MM.1S (cell line): ENCODE results near the gene SAA1.
A peak's percentile ranks its signal among the peaks of the same experiment; 100 is the strongest.

Experiments
- DNase-seq: peaks from one replicate; pipeline ENCODE4 v3.0.0-alpha.2; 2015
- H2AFZ ChIP-seq: fragments of 300-600 bp; sonication (generic); 2 replicates; pipeline ENCODE4 v1.6.0; 2016; ENCODE audit warnings: antibody characterized with exemption, low read length
- H3F3A ChIP-seq: fragments of 300-600 bp; sonication (generic); 2 replicates; pipeline ENCODE4 v1.6.1; 2016; ENCODE audit warnings: mild to moderate bottlenecking, antibody characterized with exemption, low read length, moderate library complexity, mixed read lengths; ENCODE audit not compliant: insufficient read depth
- H3K27ac ChIP-seq: fragments of 300-600 bp; sonication (generic); 2 replicates; pipeline ENCODE4 v1.5.1; 2016; ENCODE audit warnings: mild to moderate bottlenecking, low read length
- H3K27me3 ChIP-seq: fragments of 300-600 bp; sonication (generic); replicated peaks from 2 replicates; pipeline ENCODE4 v1.6.0; 2016; ENCODE audit warnings: low read length; ENCODE audit not compliant: insufficient read depth
- H3K36me3 ChIP-seq: fragments of 300-600 bp; sonication (generic); replicated peaks from 2 replicates; pipeline ENCODE4 v1.6.1; 2016; ENCODE audit warnings: mild to moderate bottlenecking, low read length, mixed read lengths; ENCODE audit not compliant: insufficient read depth
- H3K4me1 ChIP-seq: fragments of 300-600 bp; sonication (generic); 2 replicates; pipeline ENCODE4 v1.6.1; 2016; ENCODE audit warnings: low read length, mixed read lengths
- H3K4me2 ChIP-seq: fragments of 300-600 bp; sonication (generic); 2 replicates; pipeline ENCODE4 v1.6.0; 2016; ENCODE audit warnings: low read depth, low read length
- H3K4me3 ChIP-seq: fragments of 300-600 bp; sonication (generic); 2 replicates; pipeline ENCODE4 v1.5.1; 2016; ENCODE audit warnings: low read length, mixed read lengths
- H3K79me2 ChIP-seq: fragments of 300-600 bp; sonication (generic); 2 replicates; pipeline ENCODE4 v1.6.1; 2016; ENCODE audit warnings: mixed run types, low read length, mixed read lengths
- H3K9ac ChIP-seq: fragments of 300-600 bp; sonication (generic); 2 replicates; pipeline ENCODE4 v1.6.1; 2016; ENCODE audit warnings: low read length, mixed read lengths
- H3K9me2 ChIP-seq: fragments of 300-600 bp; sonication (generic); replicated peaks from 2 replicates; pipeline ENCODE4 v1.6.1; 2016; ENCODE audit warnings: mild to moderate bottlenecking, low read length, mixed read lengths; ENCODE audit not compliant: insufficient read depth
- H3K9me3 ChIP-seq: fragments of 300-600 bp; sonication (generic); replicated peaks from 2 replicates; pipeline ENCODE4 v1.6.1; 2016; ENCODE audit warnings: mild to moderate bottlenecking, low read length, mixed read lengths; ENCODE audit not compliant: insufficient read depth
- H4K20me1 ChIP-seq: fragments of 300-600 bp; sonication (generic); 2 replicates; pipeline ENCODE4 v1.6.1; 2016; ENCODE audit warnings: mild to moderate bottlenecking, low read length, moderate library complexity, mixed read lengths; ENCODE audit not compliant: insufficient read depth
- CTCF ChIP-seq: fragments of 300-600 bp; sonication (generic); IDR thresholded peaks from 2 replicates; pipeline ENCODE4 v1.5.1; 2016; ENCODE audit warnings: antibody characterized with exemption, low read length, mixed read lengths
- EZH2 ChIP-seq: fragments of 300-600 bp; sonication (generic); optimal IDR thresholded peaks from 2 replicates; pipeline ENCODE3; 2017; ENCODE audit warnings: low read depth, mild to moderate bottlenecking, antibody characterized with exemption, low read length, mixed read lengths
- EZH2phosphoT487 ChIP-seq: fragments of 300-600 bp; sonication (generic); IDR thresholded peaks from 2 replicates; pipeline ENCODE4 v1.6.1; 2018; ENCODE audit warnings: antibody characterized with exemption, low read length

The SAA1 gene

GRCh38 chr11:18223591-18224387 is 42.3 kb upstream of the SAA1 start:
- DNase-seq: no peak
- TF ChIP-seq EZH2 (no peak), CTCF (no peak), EZH2phosphoT487 (no peak)
- Histone ChIP-seq H3K4me1 (peaks cover 10% of the 10 kb centered on the region), H3K9me3 (no peaks in the 10 kb centered on the region), H3K79me2 (no peaks in the 10 kb centered on the region), H3K4me2 (no peak overlapping the region), H4K20me1 (no peaks in the 10 kb centered on the region), H3K9me2 (no peaks in the 10 kb centered on the region), H3K4me3 (no peak overlapping the region), H3K36me3 (no peaks in the 10 kb centered on the region), H3K27ac (no peak overlapping the region), H3F3A (no peaks in the 10 kb centered on the region), H3K27me3 (no peaks in the 10 kb centered on the region), H2AFZ (no peak overlapping the region), H3K9ac (no peak overlapping the region)

DNA sequence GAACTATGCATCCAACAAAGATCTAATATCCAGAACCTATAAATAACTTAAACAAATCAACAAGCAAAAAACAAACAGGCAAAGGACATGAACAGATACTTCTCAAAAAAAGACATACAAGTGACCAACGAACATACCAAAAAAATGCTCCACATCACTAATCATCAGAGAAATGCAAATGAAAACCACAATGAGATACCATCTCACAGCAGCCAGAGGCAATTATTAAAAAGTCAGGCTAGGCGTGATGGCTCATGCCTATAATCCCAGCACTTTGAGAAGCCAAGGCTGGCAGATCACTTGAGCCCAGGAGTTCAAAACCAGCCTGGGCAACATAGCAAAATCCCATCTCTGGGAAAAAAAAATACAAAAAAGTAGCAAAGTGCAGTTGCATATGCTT is 40.2 kb upstream of the SAA1 start:
- Histone ChIP-seq H3K36me3 (no peaks in the 10 kb centered on the region), H2AFZ (no peak overlapping the region), H4K20me1 (no peaks in the 10 kb centered on the region), H3K79me2 (no peaks in the 10 kb centered on the region), H3F3A (peaks cover 8% of the 10 kb centered on the region; the same call in 1 of the 2 replicates), H3K9ac (no peak overlapping the region), H3K4me2 (no peak overlapping the region), H3K4me3 (no peak overlapping the region), H3K9me2 (no peaks in the 10 kb centered on the region), H3K27ac (no peak overlapping the region), H3K9me3 (no peaks in the 10 kb centered on the region), H3K4me1 (peaks cover 17% of the 10 kb centered on the region), H3K27me3 (no peaks in the 10 kb centered on the region)
- peak; percentile 7 for DNase-seq
- TF ChIP-seq EZH2 (no peak), EZH2phosphoT487 (no peak), CTCF (no peak)

DNA sequence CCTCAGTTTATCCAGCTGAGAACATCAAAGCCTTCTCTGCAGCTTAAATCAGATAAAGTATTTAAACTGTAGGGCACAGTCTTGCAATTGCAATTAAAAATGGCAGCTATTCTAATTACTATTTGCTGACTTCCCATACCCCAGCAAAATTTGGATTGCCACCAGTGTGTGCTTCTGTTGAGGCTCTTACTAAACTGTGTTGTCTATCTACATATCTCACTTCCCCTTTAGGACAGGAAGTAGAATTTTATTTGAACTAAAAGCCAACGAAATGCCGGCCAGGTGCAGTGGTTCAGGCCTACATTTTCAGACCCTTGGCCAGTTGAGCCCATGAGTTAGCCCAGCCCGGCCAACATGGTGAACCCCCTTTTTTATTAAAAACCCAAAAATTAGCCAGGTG is 36.6 kb upstream of the SAA1 start:
- H2AFZ ChIP-seq: peak overlapping the region; percentile 47
- peak; percentile 69 for DNase-seq
- peaks cover 17% of the 10 kb centered on the region for H3K4me1 ChIP-seq
- peaks cover 8% of the 10 kb centered on the region; the same call in 1 of the 2 replicates for H3F3A ChIP-seq
- peak overlapping the region; percentile 35 for H3K4me2 ChIP-seq
- H3K27ac ChIP-seq: peak overlapping the region; percentile 78
- no peaks in the 10 kb centered on the region for H3K9me3 ChIP-seq
- H3K9ac ChIP-seq: no peak overlapping the region
- no peaks in the 10 kb centered on the region for H4K20me1 ChIP-seq
- no peak overlapping the region for H3K4me3 ChIP-seq
- TF ChIP-seq CTCF (no peak), EZH2 (no peak), EZH2phosphoT487 (no peak)
- no peaks in the 10 kb centered on the region for H3K27me3 ChIP-seq
- no peaks in the 10 kb centered on the region for H3K36me3 ChIP-seq
- H3K9me2 ChIP-seq: no peaks in the 10 kb centered on the region
- H3K79me2 ChIP-seq: no peaks in the 10 kb centered on the region
